Testis (tissue), 5 donors: ENCODE measurements around the gene DOCK7. TPM values are rescaled to one million over a fixed set of nuclear protein-coding genes. Genes with fewer than 3 reads are reported as not detected.

Experiments used
- DNase-seq: peaks from one replicate; pipeline ENCODE4 v3.0.0-alpha.2; 2019
- H3K27ac ChIP-seq, 2 donors: fragments of 200-600 bp; sonication (generic); one replicate each; pipeline ENCODE4 v1.5.1; 2019
- H3K27me3 ChIP-seq: fragments of 200-600 bp; sonication (generic); one replicate; pipeline ENCODE4 v1.5.1; 2019
- H3K36me3 ChIP-seq: fragments of 200-600 bp; sonication (generic); one replicate; pipeline ENCODE4 v1.5.1; 2017; ENCODE audit warnings: low read depth; ENCODE audit errors: missing control alignments
- H3K4me1 ChIP-seq: fragments of 200-600 bp; sonication (generic); one replicate; pipeline ENCODE4 v1.5.1; 2019
- H3K4me3 ChIP-seq, 2 donors: fragments of 200-600 bp; sonication (generic); one replicate each; pipeline ENCODE4 v1.5.1; 2017 to 2019
- H3K9me3 ChIP-seq: fragments of 200-600 bp; sonication (generic); one replicate; pipeline ENCODE4 v1.5.1; 2017
- CTCF ChIP-seq, 3 experiments: fragments of 450-650 bp in 2 of 3; fragments of 200-600 bp in 1 of 3; sonication (generic) in 1 of 3; IDR thresholded peaks; one replicate each; pipeline ENCODE4 v1.5.1; 2016 to 2019; ENCODE audit warnings: antibody characterized with exemption in 3 of 3, mild to moderate bottlenecking in 2 of 3, moderate library complexity in 1 of 3
- POLR2A ChIP-seq: fragments of 450-650 bp; IDR thresholded peaks from one replicate; pipeline ENCODE4 v1.6.1; 2017; ENCODE audit warnings: antibody characterized with exemption, mild to moderate bottlenecking, moderate library complexity
- WGBS, 2 donors: methylation state at CpG; one replicate each; pipeline ENCODE4 v1.1.5; 2018; 5-methylcytosine and 5-hydroxymethylcytosine counted together
- intact Hi-C: fragments of 100-400 bp; cut with DNase I; formaldehyde crosslinking; loops from one replicate; pipeline ENCODE4 v1.15.1; 2023; ENCODE audit warnings: low total_unique reads
- long read RNA-seq, 2 donors: transcript quantifications; one replicate each; lab custom pipeline, GENCODE V29; 2026
- polyA plus RNA-seq: library from polyadenylated mRNA; stranded (reverse); fragments of 350-450 nt; fragmentation: Illumina TruSeq; extraction: RNeasy Lipid Tissue Mini Kit (QIAGEN cat#74804); gene quantifications from one replicate; pipeline ENCODE4 v1.2.3, GENCODE V29; 2014; ENCODE audit warnings: low read depth, low replicate concordance; ENCODE audit not compliant: insufficient read depth
- total RNA-seq, 2 donors: library from RNA; depleted of rRNA; stranded (reverse); fragments of >200 nt; gene quantifications; one replicate each; pipeline ENCODE4 v1.2.3, GENCODE V29; 2016

DOCK7 gene
- total RNA-seq (100 to 1,000 TPM in 1 of 2 donors, 10 to 100 TPM in 1; 94.3 to 122 TPM), polyA plus RNA-seq (42.2 TPM)
- long read RNA-seq, donor 1, partial matches to known transcripts: 7 of 16 reads
- long read RNA-seq, donor 1, other reads (novel, unspliced or antisense): 8 of 16 reads
- long read RNA-seq, donor 2, partial matches to known transcripts: 0 of 1 reads
- long read RNA-seq, donor 2, other reads (novel, unspliced or antisense): 0 of 1 reads

GRCh38 chr1:62687903-62688686 lies at the start of gene DOCK7:
Gene DOCK7, minus strand, starts transcription at chr1:62688386. Its CDS starts 122 bp downstream, at chr1:62688264.
- H3K4me1 ChIP-seq: peaks cover 32% of the 10 kb centered on the region
- 0 to 1% methylated on average over 21 to 58 of the region's 107 CpGs for WGBS, 2 donors

GRCh38 chr1:62735491-62736171 lies 47.4 kb upstream of the DOCK7 start:
- H3K9me3 ChIP-seq: no peaks in the 10 kb centered on the region
- no peak overlapping the region for H3K4me3 ChIP-seq
- WGBS, 2 donors: 54 to 68% methylated on average over 3 of the region's 3 CpGs
- no peaks in the 10 kb centered on the region for H3K36me3 ChIP-seq
- no peak for DNase-seq
- TF ChIP-seq POLR2A: no peak
- intact Hi-C loops: no loop called here
- H3K4me1 ChIP-seq: no peaks in the 10 kb centered on the region
- no peak overlapping the region for H3K27ac ChIP-seq
- H3K27me3 ChIP-seq: no peaks in the 10 kb centered on the region

More at GRCh38 chr1:62687903-62688686, at the start of gene DOCK7:
- peak; percentile 85 for DNase-seq
- H3K27ac ChIP-seq: peak within 1 kb of the TSS; percentile 93 to 94
- intact Hi-C loops: no loop called here
- H3K9me3 ChIP-seq: no peaks in the 10 kb centered on the region
- no peaks in the 10 kb centered on the region for H3K27me3 ChIP-seq
- peak within 1 kb of the TSS; percentile 93 to 96 for H3K4me3 ChIP-seq
- TF ChIP-seq POLR2A (no peak), CTCF (IDR thresholded peaks at IDR 0.05) (no peak)
- H3K36me3 ChIP-seq: no peaks in the 10 kb centered on the region

GRCh38 chr1:62732331-62732730 lies 44.1 kb upstream of the DOCK7 start:
- intact Hi-C loops: no loop called here
- WGBS, 2 donors: 74 to 81% methylated on average over 3 of the region's 3 CpGs
- Histone ChIP-seq H3K9me3 (no peaks in the 10 kb centered on the region), H3K4me1 (no peaks in the 10 kb centered on the region), H3K4me3 (no peak overlapping the region), H3K36me3 (no peaks in the 10 kb centered on the region), H3K27me3 (no peaks in the 10 kb centered on the region), H3K27ac (no peak overlapping the region)
- DNase-seq: no peak
- TF ChIP-seq CTCF (IDR thresholded peaks at IDR 0.05) (no peak), POLR2A (no peak)

- no peak for TF ChIP-seq POLR2A
- no peak for TF ChIP-seq CTCF (IDR thresholded peaks at IDR 0.05)
- Histone ChIP-seq H3K4me1 (peaks cover 17% of the 10 kb centered on the region), H3K36me3 (no peaks in the 10 kb centered on the region), H3K27me3 (no peaks in the 10 kb centered on the region), H3K27ac (no peak overlapping the region), H3K4me3 (no peak overlapping the region), H3K9me3 (no peaks in the 10 kb centered on the region)
- 78 to 81% methylated on average over 5 of the region's 5 CpGs for WGBS, 2 donors
- intact Hi-C loops: no loop called here
- DNase-seq: no peak
These were observed 40.8 kb upstream of the DOCK7 start for GRCh38 chr1:62728963-62729362.
